ENCODE results near the gene STYX. TPM values are rescaled to one million over a fixed set of nuclear protein-coding genes. Genes with fewer than 3 reads are reported as not detected.

The STYX gene
- total RNA-seq, 1 experiment from 2014 or later, result 24.0 TPM

GRCh38 chr14:52690983-52691760 is 38.8 kb upstream of the STYX start:
- TF ChIP-seq CTCF (conservative IDR thresholded peaks at IDR 0.05), result no peak
- no peaks in the 10 kb centered on the region for H3K9me3 ChIP-seq (ENCODE audit: control insufficient read depth, low read depth, low read length)
- H4K8ac ChIP-seq (replicated peaks; ENCODE audit: insufficient read length, low read depth, low read length), result no peak overlapping the region
- Mint-ChIP-seq H3K36me3 (ENCODE audit: insufficient read depth in 1 of 3, low read depth in 3 of 3) (no peaks in the 10 kb centered on the region; a peak in 1 of 7 replicates), H3K4me3 (no peak overlapping the region), H3K4me1 (peaks cover 27 to 44% of the 10 kb centered on the region in 2 experiments), H3K27me3 (ENCODE audit: low read depth) (no peaks in the 10 kb centered on the region; the same call in 1 of the 2 replicates), H3K9me3 (no peaks in the 10 kb centered on the region), H3K27ac (no peak overlapping the region)
- H4K20me1 ChIP-seq (ENCODE audit: control insufficient read depth, insufficient read depth, insufficient read length), result no peaks in the 10 kb centered on the region
- no peak overlapping the region for H2BK15ac ChIP-seq (ENCODE audit: low read depth, low read length)
- no peak overlapping the region for H3K18ac ChIP-seq (ENCODE audit: insufficient read length, low read depth, low read length)
- H3K23me2 ChIP-seq (ENCODE audit: insufficient read length, low read depth, low read length, poor library complexity, severe bottlenecking), result peaks cover 3% of the 10 kb centered on the region
- WGBS (ENCODE audit: extremely low coverage, insufficient read length, low lambda C conversion rate), result no CpG with 5 or more reads among the region's 7 CpGs
- no peak overlapping the region for H3T11ph ChIP-seq (ENCODE audit: low read length)
- H3K23ac ChIP-seq (ENCODE audit: insufficient read length, low read depth, low read length), result no peak overlapping the region
- no peak overlapping the region for H3K14ac ChIP-seq (ENCODE audit: insufficient read depth, low read length)
- H2BK5ac ChIP-seq (ENCODE audit: insufficient read length, low read length), result no peak overlapping the region
- H3K27ac ChIP-seq (ENCODE audit: insufficient read length, low read depth, low read length), result no peak overlapping the region
- H2BK20ac ChIP-seq (ENCODE audit: low read depth, low read length, poor library complexity, severe bottlenecking), result no peak overlapping the region
- no peak overlapping the region for H4K5ac ChIP-seq (ENCODE audit: insufficient read length, low read depth, low read length)
- H3K4me1 ChIP-seq (ENCODE audit: insufficient read depth, low read length), result peaks cover 3% of the 10 kb centered on the region; the same call in 1 of the 2 replicates
- no peak for DNase-seq
- H3K56ac ChIP-seq (ENCODE audit: insufficient read length, low read depth, low read length), result no peak overlapping the region
- H3K4ac ChIP-seq (ENCODE audit: low read depth, low read length), result no peak overlapping the region
- no peak overlapping the region for H2BK120ac ChIP-seq (ENCODE audit: low read depth, low read length, poor library complexity, severe bottlenecking)
- no peak overlapping the region for H4K91ac ChIP-seq (ENCODE audit: insufficient read length, low read depth, low read length)
- H3K9ac ChIP-seq (ENCODE audit: extremely low read depth, insufficient read length, low read length), result no peak overlapping the region
- H3K79me1 ChIP-seq (ENCODE audit: insufficient read depth, low read depth, low read length, poor library complexity, severe bottlenecking), result no peaks in the 10 kb centered on the region
- no peak overlapping the region for H3K4me2 ChIP-seq (ENCODE audit: insufficient read depth, insufficient read length, low read length)
- no peaks in the 10 kb centered on the region for H3K27me3 ChIP-seq (ENCODE audit: insufficient read depth, low read length)
- peaks cover 2% of the 10 kb centered on the region; the same call in 1 of the 2 replicates for H3K79me2 ChIP-seq (ENCODE audit: insufficient read depth, low read length)
- H2BK12ac ChIP-seq (ENCODE audit: insufficient read length, low read depth, low read length), result no peak overlapping the region
- no peak overlapping the region for H2AFZ ChIP-seq (ENCODE audit: low read length)
- no peak overlapping the region for H2AK5ac ChIP-seq (ENCODE audit: insufficient read length, low read length)

Data from H9 (cell line).